ENCODE results near the gene IL1R2. TPM values are rescaled to one million over a fixed set of nuclear protein-coding genes. Genes with fewer than 3 reads are reported as not detected.

The IL1R2 gene
- total RNA-seq, 1 experiment from 2014 or later, result 0.22 TPM

DNA sequence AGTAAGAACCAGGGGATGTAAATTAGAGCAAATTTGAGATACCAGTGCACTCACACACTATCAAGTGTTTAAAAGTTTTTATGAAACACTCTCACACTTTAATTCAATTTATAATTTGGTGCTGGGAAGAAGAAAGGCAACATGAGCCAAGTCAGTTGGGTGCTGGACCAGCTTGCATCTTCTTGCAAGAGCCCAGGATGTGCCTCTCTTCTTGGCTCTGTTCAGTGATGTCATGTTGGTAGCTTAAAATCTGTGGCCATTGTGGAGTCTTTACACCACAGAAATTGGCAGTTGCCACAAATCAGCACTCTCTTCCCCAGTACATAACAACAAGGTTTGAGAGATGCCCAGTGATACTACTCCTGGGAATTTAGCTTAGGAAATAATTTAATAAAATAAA lies 38.2 kb downstream of the IL1R2 start (continued):
- no peak for TF ChIP-seq AR (CRISPR knock-in tag; IDR thresholded peaks at IDR 0.05)
- no peak for TF ChIP-seq ZNF512 (CRISPR knock-in tag; IDR thresholded peaks at IDR 0.05; ENCODE audit: borderline replicate concordance)
- TF ChIP-seq CTCF (IDR thresholded peaks at IDR 0.05), result no peak
- TF ChIP-seq ZNF263 (CRISPR knock-in tag; IDR thresholded peaks at IDR 0.05; ENCODE audit: low read depth), result no peak
- no peak for TF ChIP-seq JUN (CRISPR knock-in tag; IDR thresholded peaks at IDR 0.05)
- no peak for TF ChIP-seq RELA (CRISPR knock-in tag; IDR thresholded peaks at IDR 0.05; ENCODE audit: borderline replicate concordance)
- no peak for TF ChIP-seq ATF3 (CRISPR knock-in tag; conservative IDR thresholded peaks at IDR 0.05)
- no peak for TF ChIP-seq HMGA2 (CRISPR knock-in tag; IDR thresholded peaks at IDR 0.05)
- no peak for TF ChIP-seq IRF1 (CRISPR knock-in tag; IDR thresholded peaks at IDR 0.05)
- TF ChIP-seq, protein P1, sequence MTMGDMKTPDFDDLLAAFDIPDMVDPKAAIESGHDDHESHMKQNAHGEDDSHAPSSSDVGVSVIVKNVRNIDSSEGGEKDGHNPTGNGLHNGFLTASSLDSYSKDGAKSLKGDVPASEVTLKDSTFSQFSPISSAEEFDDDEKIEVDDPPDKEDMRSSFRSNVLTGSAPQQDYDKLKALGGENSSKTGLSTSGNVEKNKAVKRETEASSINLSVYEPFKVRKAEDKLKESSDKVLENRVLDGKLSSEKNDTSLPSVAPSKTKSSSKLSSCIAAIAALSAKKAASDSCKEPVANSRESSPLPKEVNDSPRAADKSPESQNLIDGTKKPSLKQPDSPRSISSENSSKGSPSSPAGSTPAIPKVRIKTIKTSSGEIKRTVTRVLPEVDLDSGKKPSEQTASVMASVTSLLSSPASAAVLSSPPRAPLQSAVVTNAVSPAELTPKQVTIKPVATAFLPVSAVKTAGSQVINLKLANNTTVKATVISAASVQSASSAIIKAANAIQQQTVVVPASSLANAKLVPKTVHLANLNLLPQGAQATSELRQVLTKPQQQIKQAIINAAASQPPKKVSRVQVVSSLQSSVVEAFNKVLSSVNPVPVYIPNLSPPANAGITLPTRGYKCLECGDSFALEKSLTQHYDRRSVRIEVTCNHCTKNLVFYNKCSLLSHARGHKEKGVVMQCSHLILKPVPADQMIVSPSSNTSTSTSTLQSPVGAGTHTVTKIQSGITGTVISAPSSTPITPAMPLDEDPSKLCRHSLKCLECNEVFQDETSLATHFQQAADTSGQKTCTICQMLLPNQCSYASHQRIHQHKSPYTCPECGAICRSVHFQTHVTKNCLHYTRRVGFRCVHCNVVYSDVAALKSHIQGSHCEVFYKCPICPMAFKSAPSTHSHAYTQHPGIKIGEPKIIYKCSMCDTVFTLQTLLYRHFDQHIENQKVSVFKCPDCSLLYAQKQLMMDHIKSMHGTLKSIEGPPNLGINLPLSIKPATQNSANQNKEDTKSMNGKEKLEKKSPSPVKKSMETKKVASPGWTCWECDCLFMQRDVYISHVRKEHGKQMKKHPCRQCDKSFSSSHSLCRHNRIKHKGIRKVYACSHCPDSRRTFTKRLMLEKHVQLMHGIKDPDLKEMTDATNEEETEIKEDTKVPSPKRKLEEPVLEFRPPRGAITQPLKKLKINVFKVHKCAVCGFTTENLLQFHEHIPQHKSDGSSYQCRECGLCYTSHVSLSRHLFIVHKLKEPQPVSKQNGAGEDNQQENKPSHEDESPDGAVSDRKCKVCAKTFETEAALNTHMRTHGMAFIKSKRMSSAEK (CRISPR knock-in tag; IDR thresholded peaks at IDR 0.05; ENCODE audit: borderline replicate concordance), result no peak
- TF ChIP-seq, protein P2, sequence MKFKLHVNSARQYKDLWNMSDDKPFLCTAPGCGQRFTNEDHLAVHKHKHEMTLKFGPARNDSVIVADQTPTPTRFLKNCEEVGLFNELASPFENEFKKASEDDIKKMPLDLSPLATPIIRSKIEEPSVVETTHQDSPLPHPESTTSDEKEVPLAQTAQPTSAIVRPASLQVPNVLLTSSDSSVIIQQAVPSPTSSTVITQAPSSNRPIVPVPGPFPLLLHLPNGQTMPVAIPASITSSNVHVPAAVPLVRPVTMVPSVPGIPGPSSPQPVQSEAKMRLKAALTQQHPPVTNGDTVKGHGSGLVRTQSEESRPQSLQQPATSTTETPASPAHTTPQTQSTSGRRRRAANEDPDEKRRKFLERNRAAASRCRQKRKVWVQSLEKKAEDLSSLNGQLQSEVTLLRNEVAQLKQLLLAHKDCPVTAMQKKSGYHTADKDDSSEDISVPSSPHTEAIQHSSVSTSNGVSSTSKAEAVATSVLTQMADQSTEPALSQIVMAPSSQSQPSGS (CRISPR knock-in tag; IDR thresholded peaks at IDR 0.05; ENCODE audit: borderline replicate concordance, low read depth), result no peak

DNA sequence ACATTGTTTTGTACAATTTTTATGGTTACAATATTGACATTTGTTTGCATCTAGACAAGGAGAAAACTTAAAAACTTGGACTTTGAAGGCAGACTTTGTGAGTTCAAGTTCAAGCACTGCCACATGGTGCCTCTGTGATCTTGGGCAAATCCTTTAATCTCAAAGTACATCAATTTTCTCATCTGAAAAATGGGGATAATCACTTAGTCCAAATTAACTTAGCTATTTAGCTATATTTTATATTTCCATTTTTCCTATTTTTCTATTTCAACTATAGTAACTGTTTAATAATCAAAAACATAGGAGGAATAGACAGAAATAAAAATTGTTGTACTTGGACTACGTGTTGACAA lies 38.7 kb downstream of the IL1R2 start:
- H3K4me3 Mint-ChIP-seq, result no peak overlapping the region
- POLR2A ChIA-PET, result no interaction called here
- DNase-seq (ENCODE audit: low spot score), result no peak
- peaks cover 15% of the 10 kb centered on the region for H3K4me1 Mint-ChIP-seq
- H3K27me3 Mint-ChIP-seq (ENCODE audit: low read depth), result peaks cover 3% of the 10 kb centered on the region; the same call in 1 of the 2 replicates
- peaks cover 8% of the 10 kb centered on the region for H3K9me3 Mint-ChIP-seq
- TF ChIP-seq FOXP4 (CRISPR knock-in tag; IDR thresholded peaks at IDR 0.05), result no peak
- no peak for TF ChIP-seq ZNF232 (CRISPR knock-in tag; IDR thresholded peaks at IDR 0.05)
- TF ChIP-seq ERG (CRISPR knock-in tag; IDR thresholded peaks at IDR 0.05), result no peak
- TF ChIP-seq SOX15 (CRISPR knock-in tag; IDR thresholded peaks at IDR 0.05), result no peak
- TF ChIP-seq, protein P3, sequence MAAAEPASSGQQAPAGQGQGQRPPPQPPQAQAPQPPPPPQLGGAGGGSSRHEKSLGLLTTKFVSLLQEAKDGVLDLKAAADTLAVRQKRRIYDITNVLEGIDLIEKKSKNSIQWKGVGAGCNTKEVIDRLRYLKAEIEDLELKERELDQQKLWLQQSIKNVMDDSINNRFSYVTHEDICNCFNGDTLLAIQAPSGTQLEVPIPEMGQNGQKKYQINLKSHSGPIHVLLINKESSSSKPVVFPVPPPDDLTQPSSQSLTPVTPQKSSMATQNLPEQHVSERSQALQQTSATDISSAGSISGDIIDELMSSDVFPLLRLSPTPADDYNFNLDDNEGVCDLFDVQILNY (CRISPR knock-in tag; IDR thresholded peaks at IDR 0.05), result no peak
- CTCF ChIA-PET, result interaction anchor here (1.1 kb wide), 1 partner anchor 10 kb away, joined by 5 read pairs; no protein-coding TSS in a partner anchor
- H3K36me3 Mint-ChIP-seq, result no peaks in the 10 kb centered on the region
- ATAC-seq, result no peak
- H3K27ac Mint-ChIP-seq, result no peak overlapping the region
